DND-41 (cell line): Measurements from ENCODE around the gene CTNNBL1.

Source experiments
- CTCF ChIP-seq: IDR thresholded peaks from 2 replicates; pipeline ENCODE4 v1.5.1; 2012; ENCODE audit warnings: borderline replicate concordance, low read length, moderate library complexity, mild to moderate bottlenecking; ENCODE audit not compliant: poor library complexity, severe bottlenecking; ENCODE audit errors: extremely low read depth
- EZH2 ChIP-seq: IDR thresholded peaks from 3 replicates; pipeline ENCODE4 v1.6.1; 2012; ENCODE audit warnings: borderline replicate concordance, low read depth, mild to moderate bottlenecking, moderate library complexity, low read length, inconsistent platforms; ENCODE audit not compliant: severe bottlenecking

GRCh38 chr20:37706298-37706697, 12.5 kb downstream of the CTNNBL1 start:
- TF ChIP-seq CTCF = no peak
- no peak for TF ChIP-seq EZH2
